Mucosa of descending colon (tissue), 3 donors: ENCODE results near the gene ITGAV. TPM values are rescaled to one million over a fixed set of nuclear protein-coding genes. Genes with fewer than 3 reads are reported as not detected.
A peak's percentile ranks its signal among the peaks of the same experiment; 100 is the strongest.

Experiments
- ATAC-seq: fragments of 200-7000 bp; cut with Tn5 transposase; one replicate; pipeline ENCODE4 v1.9.1; 2020; ENCODE audit warnings: mild to moderate bottlenecking, moderate library complexity
- DNase-seq, 3 donors: peaks; one replicate each; pipeline ENCODE4 v3.0.0-alpha.2; 2020
- H3K36me3 ChIP-seq: fragments of 200-600 bp; one replicate; pipeline ENCODE4 v1.8.0; 2021; ENCODE audit warnings: low read depth, mild to moderate bottlenecking
- H3K4me1 ChIP-seq: fragments of 200-600 bp; one replicate; pipeline ENCODE4 v1.8.0; 2021; ENCODE audit warnings: low read depth, mild to moderate bottlenecking
- H3K4me3 ChIP-seq: fragments of 200-600 bp; one replicate; pipeline ENCODE4 v1.8.0; 2021; ENCODE audit warnings: mild to moderate bottlenecking
- H3K9me3 ChIP-seq: fragments of 200-600 bp; one replicate; pipeline ENCODE4 v1.8.0; 2021; ENCODE audit warnings: mild to moderate bottlenecking
- CTCF ChIP-seq: fragments of 200-600 bp; IDR thresholded peaks from one replicate; pipeline ENCODE4 v1.8.0; 2022; ENCODE audit warnings: antibody characterized with exemption, mild to moderate bottlenecking
- intact Hi-C, 2 donors: fragments of 100-400 bp; cut with DNase I in 1 of 2; cut with micrococcal nuclease in 1 of 2; formaldehyde crosslinking; loops; one replicate each; pipeline versions ENCODE4 v1.11.0 to v1.11.1; 2022; cut with DNase I, micrococcal nuclease
- total RNA-seq, 3 donors: library from RNA; stranded (reverse); fragmentation: NEBNext Ultra II Directional in 2 of 3; extraction: Animal tissue kit (Norgen Biotek cat#: 25700) in 2 of 3; gene quantifications; one replicate each; pipeline versions ENCODE4 v1.2.1 to v1.2.4, GENCODE V29; 2021 to 2023
- donor health status: DM: no; HTN: no; CAD: no; lungs with moderate emphysema.
- donor health status: DM: no; HTN: no; CAD: no.
- donor health status: DM: no; HTN: yes; CAD: no.

ITGAV gene
- total RNA-seq, 3 donors from 2014 or later, result 41.0 to 62.8 (median 47.2) TPM

- Histone ChIP-seq H3K4me1 (peaks cover 17% of the 10 kb centered on the region), H3K4me3 (peak overlapping the region; percentile 81), H3K36me3 (no peaks in the 10 kb centered on the region), H3K9me3 (no peaks in the 10 kb centered on the region)
- intact Hi-C loops, result loop anchor here in 1 of 2 donors (10.0 kb wide), 1 partner anchor 106 kb away; the partner anchor contains the start of gene ZC3H15
- no peak for TF ChIP-seq CTCF
- DNase-seq, result peak in 2 of 3 donors; percentile 55 to 69
- peak; percentile 52 for ATAC-seq
These were observed 498 bp downstream of the ITGAV start for GRCh38 chr2:186590350-186590758.

GRCh38 chr2:186590759-186591505, 1.1 kb downstream of the ITGAV start:
- TF ChIP-seq CTCF, result no peak
- Histone ChIP-seq H3K4me1 (peaks cover 17% of the 10 kb centered on the region), H3K36me3 (no peaks in the 10 kb centered on the region), H3K9me3 (no peaks in the 10 kb centered on the region), H3K4me3 (peak overlapping the region; percentile 81)
- peak in 2 of 3 donors; percentile 24 to 56 for DNase-seq
- peak; percentile 7 for ATAC-seq
- intact Hi-C loops, result loop anchor here in 1 of 2 donors (10.0 kb wide), 1 partner anchor 106 kb away; the partner anchor contains the start of gene ZC3H15

GRCh38 chr2:186591506-186591890, 1.6 kb downstream of the ITGAV start:
- no peak for ATAC-seq
- H3K9me3 ChIP-seq, result no peaks in the 10 kb centered on the region
- no peak overlapping the region for H3K4me3 ChIP-seq
- H3K36me3 ChIP-seq, result no peaks in the 10 kb centered on the region
- no peak for DNase-seq
- intact Hi-C loops, result loop anchor here in 1 of 2 donors (10.0 kb wide), 1 partner anchor 107 kb away; the partner anchor contains the start of gene ZC3H15
- H3K4me1 ChIP-seq, result peaks cover 17% of the 10 kb centered on the region
- TF ChIP-seq CTCF, result no peak

GRCh38 chr2:186592137-186592875, 2.5 kb downstream of the ITGAV start:
- H3K36me3 ChIP-seq, result no peaks in the 10 kb centered on the region
- ATAC-seq (no peak), DNase-seq (no peak)
- TF ChIP-seq CTCF, result no peak
- H3K9me3 ChIP-seq, result no peaks in the 10 kb centered on the region
- no peak overlapping the region for H3K4me3 ChIP-seq
- intact Hi-C loops, result loop anchor here in 1 of 2 donors (10.0 kb wide), 1 partner anchor 108 kb away; the partner anchor contains the start of gene ZC3H15
- H3K4me1 ChIP-seq, result peaks cover 17% of the 10 kb centered on the region

GRCh38 chr2:186593523-186593922, 3.7 kb downstream of the ITGAV start:
- Histone ChIP-seq H3K4me1 (peaks cover 17% of the 10 kb centered on the region), H3K4me3 (no peak overlapping the region), H3K36me3 (no peaks in the 10 kb centered on the region), H3K9me3 (no peaks in the 10 kb centered on the region)
- no peak for TF ChIP-seq CTCF
- intact Hi-C loops, result loop anchor here in 1 of 2 donors (10.0 kb wide), 1 partner anchor 109 kb away; the partner anchor contains the start of gene ZC3H15
- no peak for ATAC-seq
- no peak for DNase-seq
